GM12874 (cell line): ENCODE results near the gene KRTAP24-1.

ENCODE experiments used
- TF ChIP-seq, protein P1 (sequence below): IDR thresholded peaks from 2 replicates; pipeline ENCODE4 v1.5.1; 2011; ENCODE audit warnings: low read depth, mild to moderate bottlenecking, control low read depth, low read length, moderate library complexity; ENCODE audit not compliant: insufficient read depth

Gene KRTAP24-1

DNA sequence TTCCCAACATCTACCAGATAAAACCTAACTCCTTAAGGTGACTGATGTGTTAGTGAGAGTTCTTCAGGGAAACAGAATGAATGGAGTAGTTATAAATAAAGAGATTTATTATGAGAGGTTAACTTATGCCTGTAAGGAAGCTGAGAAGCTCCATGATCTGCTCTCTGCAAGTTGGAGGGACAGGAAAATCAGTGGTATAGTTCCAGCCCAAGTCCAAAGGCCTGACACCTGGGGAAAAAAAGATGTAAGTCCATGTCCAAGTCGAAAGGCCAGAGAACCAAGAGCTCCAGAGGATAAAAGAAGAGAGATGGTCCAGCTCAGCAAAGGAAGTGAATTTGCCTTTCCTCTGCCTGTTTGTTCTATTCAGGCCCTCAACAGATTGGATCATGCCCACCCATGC, 27.1 kb downstream of the KRTAP24-1 start:
- TF ChIP-seq, protein P1, sequence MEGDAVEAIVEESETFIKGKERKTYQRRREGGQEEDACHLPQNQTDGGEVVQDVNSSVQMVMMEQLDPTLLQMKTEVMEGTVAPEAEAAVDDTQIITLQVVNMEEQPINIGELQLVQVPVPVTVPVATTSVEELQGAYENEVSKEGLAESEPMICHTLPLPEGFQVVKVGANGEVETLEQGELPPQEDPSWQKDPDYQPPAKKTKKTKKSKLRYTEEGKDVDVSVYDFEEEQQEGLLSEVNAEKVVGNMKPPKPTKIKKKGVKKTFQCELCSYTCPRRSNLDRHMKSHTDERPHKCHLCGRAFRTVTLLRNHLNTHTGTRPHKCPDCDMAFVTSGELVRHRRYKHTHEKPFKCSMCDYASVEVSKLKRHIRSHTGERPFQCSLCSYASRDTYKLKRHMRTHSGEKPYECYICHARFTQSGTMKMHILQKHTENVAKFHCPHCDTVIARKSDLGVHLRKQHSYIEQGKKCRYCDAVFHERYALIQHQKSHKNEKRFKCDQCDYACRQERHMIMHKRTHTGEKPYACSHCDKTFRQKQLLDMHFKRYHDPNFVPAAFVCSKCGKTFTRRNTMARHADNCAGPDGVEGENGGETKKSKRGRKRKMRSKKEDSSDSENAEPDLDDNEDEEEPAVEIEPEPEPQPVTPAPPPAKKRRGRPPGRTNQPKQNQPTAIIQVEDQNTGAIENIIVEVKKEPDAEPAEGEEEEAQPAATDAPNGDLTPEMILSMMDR: no peak

DNA sequence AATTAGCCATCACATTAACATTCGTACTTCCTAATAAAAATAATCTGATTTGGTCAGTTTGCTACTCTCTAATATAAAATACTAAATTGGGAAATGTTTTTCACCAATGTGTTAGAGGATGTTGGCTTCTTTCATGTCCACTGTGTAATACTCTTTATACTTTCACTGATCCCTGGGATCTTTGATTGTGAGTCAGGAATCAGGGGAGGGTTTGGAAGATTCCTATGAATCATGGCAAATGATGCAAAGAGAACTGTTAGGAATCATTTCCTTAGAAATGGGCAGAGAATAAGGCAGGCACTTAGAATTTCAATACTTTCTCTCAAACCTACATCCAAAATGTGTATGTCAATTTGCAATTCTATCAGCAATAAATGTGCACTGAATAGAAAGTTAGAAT, 31.0 kb downstream of the KRTAP24-1 start:
- TF ChIP-seq, protein P1: no peak

DNA sequence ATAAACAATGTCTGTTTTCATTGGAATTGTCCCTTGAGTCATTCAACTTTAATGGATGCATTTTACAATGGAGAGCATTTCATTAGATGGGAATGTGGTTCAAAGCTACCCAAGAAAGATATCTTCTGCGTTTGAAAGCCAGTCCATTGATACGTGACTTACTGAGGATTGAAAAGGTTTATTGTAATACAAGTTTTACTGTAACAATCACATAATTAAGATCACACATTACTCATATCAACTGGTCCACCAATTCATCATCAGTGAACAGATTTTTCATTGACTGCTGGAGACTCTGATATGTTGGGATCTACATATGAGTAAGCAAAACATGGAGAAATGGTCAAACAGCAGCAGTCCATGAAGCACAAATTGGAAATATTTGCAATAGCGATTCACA, 32.8 kb downstream of the KRTAP24-1 start:
- TF ChIP-seq, protein P1: no peak

DNA sequence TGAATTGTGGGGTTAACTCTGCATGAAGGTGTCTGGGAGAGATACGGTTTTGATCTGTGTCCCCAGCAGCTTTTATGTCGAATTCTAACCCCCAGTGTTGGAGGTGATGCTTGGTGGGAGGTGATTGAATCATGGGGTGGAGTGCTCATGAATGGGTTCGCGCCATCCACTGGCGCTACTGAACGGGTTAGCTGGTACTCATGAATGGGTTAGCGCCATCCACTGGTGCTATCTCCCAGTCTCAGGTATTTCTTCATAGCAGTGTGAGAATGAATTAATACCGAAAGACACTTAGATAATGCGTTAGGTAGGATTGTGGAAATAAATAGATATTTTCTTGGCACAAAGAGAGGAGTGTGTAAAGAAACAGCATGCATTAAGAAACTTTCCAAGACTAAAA, 33.9 kb downstream of the KRTAP24-1 start:
- TF ChIP-seq, protein P1: no peak

DNA sequence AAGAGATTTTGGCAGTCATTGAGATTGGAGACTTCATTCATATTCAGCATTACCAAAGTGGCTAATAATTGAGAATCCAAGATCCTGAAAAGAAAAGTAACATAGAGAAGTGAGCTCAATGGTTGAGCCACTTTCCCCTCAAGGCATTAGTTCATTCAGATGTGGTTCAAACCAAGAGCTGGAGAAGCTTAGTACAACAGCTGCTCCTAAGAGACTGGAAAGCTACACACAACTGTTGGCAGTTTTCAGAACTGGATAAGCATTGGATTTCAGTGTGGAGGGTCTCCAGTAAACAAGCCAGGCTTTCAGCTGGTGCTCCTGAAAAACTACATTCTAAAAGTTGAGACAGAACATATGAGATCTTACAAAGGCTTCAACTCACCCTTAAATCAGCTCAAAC, 37.7 kb downstream of the KRTAP24-1 start:
- TF ChIP-seq, protein P1: no peak

DNA sequence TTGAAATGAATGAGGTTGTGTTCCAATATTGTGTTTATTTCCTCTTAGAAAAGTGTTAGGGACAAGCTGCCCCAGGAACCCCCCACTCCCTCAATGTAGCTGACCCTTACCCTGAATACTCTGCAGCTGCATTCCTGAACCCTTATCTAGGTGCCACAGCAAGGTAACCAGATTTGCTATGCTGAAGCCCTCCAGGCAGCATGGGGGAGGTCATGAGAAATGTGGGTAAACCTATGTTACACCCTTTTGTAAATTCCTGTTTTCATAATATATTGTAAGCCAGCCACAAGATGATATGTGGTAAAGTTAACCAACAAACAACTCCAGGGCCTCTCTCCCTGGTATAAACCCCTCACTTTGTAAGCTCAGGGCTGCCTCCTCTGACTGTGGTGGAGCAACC, 39.1 kb downstream of the KRTAP24-1 start:
- TF ChIP-seq, protein P1: no peak

DNA sequence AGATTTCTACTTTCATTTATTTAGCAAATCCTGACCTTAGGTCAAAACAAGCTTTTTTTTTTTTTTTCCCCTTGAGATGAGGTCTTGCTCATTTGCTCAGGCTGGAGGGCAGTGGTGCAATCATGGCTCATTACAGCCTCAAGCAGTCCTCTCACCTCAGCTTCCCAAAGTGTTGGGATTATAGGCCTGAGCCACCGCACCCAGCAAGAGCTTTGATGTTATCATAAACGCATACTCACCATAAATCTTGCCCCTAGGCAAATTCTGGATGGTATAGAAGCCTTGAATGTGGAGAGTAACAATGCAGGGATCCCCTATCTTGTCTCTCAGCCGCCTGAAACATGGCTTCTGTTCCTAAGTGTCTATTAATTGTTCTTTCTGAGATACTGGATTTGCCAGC, 42.1 kb downstream of the KRTAP24-1 start:
- TF ChIP-seq, protein P1: no peak

DNA sequence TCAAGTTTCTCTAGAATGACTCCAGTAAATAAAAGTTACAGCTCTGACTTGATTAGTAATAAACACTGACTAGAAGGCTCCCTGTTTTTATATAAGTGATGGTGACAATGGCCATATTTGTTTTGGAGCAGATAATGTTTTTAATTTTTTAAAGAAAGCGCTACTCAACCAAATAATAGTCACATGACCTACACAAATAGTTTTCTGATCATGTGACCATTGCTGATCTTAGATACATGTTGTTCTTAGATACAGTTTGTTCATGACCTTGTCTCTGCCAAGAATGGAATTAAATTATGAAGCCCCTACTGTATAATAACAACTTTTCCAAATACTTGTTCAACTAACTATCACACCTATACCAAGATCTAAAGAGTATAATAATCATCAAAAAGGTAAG, 44.6 kb downstream of the KRTAP24-1 start:
- TF ChIP-seq, protein P1: no peak
